ENCODE results near the gene GRM8. TPM values are rescaled to one million over a fixed set of nuclear protein-coding genes. Genes with fewer than 3 reads are reported as not detected.
"Not testable (repeated sequence)": the region's sequence is repeated elsewhere in the genome, so short reads cannot be mapped to it uniquely, and the experiment has no call there.

Gene GRM8
- total RNA-seq, 1 donor from 2014 or later: not detected

DNA sequence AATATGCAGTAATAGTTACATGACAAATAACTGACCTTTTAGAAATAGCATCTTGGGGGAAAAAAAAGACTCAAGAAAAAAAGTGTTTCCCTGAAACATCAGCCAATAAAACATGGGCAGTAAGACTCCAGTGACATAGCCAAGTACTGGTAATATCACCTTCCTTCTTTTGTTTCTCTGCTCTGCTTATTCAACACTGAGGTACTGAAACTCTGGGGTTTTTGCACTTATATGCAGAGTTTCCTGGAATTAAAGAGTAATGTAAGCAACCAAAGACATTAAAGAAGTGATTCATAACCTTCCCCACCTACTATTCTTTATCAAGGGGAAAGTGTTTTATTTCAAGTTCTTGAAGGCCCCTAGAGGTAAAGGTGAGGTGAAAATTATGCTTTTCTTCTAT, 414.5 kb downstream of the GRM8 start:
- no peak overlapping the region for H3K4me3 ChIP-seq (ENCODE audit: low read depth, low read length)
- no peak for DNase-seq (ENCODE audit: low read depth)
- TF ChIP-seq, protein P1, sequence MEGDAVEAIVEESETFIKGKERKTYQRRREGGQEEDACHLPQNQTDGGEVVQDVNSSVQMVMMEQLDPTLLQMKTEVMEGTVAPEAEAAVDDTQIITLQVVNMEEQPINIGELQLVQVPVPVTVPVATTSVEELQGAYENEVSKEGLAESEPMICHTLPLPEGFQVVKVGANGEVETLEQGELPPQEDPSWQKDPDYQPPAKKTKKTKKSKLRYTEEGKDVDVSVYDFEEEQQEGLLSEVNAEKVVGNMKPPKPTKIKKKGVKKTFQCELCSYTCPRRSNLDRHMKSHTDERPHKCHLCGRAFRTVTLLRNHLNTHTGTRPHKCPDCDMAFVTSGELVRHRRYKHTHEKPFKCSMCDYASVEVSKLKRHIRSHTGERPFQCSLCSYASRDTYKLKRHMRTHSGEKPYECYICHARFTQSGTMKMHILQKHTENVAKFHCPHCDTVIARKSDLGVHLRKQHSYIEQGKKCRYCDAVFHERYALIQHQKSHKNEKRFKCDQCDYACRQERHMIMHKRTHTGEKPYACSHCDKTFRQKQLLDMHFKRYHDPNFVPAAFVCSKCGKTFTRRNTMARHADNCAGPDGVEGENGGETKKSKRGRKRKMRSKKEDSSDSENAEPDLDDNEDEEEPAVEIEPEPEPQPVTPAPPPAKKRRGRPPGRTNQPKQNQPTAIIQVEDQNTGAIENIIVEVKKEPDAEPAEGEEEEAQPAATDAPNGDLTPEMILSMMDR (conservative IDR thresholded peaks at IDR 0.05; ENCODE audit: low read depth, low read length): no peak

DNA sequence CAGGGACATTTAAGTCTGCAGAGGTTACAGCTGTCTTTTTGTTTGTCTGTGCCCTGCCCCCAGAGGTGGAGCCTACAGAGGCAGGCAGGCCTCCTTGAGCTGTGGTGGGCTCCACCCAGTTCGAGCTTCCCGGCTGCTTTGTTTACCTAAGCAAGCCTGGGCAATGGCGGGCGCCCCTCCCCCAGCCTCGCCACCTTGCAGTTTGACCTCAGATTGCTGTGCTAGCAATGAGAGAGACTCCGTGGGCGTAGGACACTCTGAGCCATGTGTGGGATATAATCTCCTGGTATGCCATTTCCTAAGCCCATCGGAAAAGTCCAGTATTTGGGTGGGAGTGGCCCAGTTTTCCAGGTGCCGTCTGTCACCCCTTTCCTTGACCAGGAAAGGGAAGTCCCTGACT, 421.5 kb downstream of the GRM8 start:
- not testable (repeated sequence) for H3K4me3 ChIP-seq (ENCODE audit: low read depth, low read length); DNase-seq (ENCODE audit: low read depth)

DNA sequence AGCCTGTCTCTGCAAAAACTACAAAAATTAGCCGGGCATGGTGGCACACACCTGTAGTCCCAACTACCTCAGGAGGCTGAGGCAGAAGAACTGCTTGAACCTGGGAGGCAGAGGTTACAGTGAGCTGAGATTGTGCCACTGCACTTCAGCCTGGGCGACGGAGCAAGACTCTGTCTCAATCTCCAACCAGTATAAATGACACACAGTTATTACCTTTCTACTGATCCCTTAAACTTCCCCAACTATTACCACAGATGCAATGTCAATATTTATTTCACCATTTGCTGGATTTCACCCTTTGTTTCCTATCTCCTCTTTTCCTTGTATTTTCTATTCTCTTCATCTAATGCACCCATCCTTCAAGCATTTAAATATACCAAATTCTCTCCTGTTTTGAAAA, 431.8 kb downstream of the GRM8 start:
- TF ChIP-seq, protein P1 (conservative IDR thresholded peaks at IDR 0.05; ENCODE audit: low read depth, low read length): no peak
- no peak overlapping the region for H3K4me3 ChIP-seq (ENCODE audit: low read depth, low read length)
- DNase-seq (ENCODE audit: low read depth): no peak

DNA sequence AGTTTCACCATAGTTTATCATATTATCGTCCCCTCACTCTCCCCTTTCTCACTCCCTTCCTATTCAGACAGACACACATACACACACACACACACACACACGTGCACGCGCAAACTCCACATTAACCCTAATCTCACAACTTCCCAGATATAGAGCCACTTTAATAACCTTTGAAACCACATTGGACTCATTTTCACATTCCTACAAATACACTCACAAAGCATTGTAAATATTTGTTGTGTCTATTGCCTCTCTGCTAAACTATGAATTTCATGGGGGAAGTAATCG, 433.6 kb downstream of the GRM8 start:
- no peak overlapping the region for H3K4me3 ChIP-seq (ENCODE audit: low read depth, low read length)
- no peak for DNase-seq (ENCODE audit: low read depth)
- TF ChIP-seq, protein P1 (conservative IDR thresholded peaks at IDR 0.05; ENCODE audit: low read depth, low read length): no peak

DNA sequence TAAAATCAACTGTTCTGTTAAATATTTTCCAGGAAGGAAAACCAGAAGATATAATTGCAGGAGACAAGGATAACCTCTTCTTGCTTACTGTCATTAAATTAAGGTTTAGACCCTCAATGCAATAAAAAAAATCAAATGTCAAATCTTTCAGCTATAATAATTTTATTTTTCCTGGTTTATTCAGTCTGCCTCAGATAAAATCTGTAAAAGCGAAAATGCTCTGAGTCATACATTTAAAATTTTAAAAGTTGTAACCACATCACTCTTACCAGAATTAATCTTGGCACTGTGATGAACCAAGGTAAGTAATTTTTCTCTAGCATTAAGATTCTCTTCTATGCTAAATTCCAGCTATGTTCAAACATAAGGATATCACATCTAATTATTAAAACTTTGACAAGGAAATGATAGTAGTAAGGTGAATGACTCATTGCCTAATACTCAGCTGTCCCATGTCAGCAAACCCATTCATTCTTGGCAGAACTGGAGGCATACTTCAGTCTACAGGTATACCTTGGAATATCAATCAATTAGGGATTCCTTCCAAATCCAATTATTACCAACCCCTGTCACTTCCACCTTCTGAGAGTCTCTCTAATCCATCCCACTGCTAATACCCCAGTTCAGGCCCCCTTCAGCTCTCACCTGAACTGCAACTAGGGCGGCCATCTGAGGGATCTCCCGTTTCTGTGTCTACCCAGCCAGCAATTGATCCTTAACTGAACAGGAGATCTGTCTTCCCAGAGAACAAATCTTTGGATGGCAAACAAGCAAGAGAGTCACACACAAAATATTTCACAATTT, 434.1 kb downstream of the GRM8 start:
- TF ChIP-seq, protein P1 (conservative IDR thresholded peaks at IDR 0.05; ENCODE audit: low read depth, low read length): no peak
- no peak for DNase-seq (ENCODE audit: low read depth)
- H3K4me3 ChIP-seq (ENCODE audit: low read depth, low read length): no peak overlapping the region

DNA sequence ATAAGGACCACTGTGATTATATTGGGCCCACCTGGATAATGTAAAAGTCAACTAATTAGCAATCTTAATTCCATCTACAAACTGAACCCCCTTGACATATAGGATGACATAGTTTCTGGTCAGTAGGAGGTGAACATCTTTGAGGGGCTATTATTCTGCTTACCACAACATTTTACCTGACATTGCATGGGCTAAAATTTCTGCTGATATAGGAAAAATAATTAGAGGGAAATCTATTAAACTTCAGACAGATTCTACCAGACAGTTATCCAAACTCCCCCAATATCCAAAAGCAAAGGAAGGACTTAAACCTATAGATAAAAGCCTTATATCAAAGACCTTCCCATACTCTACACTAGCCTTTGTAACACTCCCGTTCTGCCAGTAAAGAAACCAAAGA, 443.6 kb downstream of the GRM8 start:
- no peak for DNase-seq (ENCODE audit: low read depth)
- no peak overlapping the region for H3K4me3 ChIP-seq (ENCODE audit: low read depth, low read length)
- TF ChIP-seq, protein P1 (conservative IDR thresholded peaks at IDR 0.05; ENCODE audit: low read depth, low read length): no peak

DNA sequence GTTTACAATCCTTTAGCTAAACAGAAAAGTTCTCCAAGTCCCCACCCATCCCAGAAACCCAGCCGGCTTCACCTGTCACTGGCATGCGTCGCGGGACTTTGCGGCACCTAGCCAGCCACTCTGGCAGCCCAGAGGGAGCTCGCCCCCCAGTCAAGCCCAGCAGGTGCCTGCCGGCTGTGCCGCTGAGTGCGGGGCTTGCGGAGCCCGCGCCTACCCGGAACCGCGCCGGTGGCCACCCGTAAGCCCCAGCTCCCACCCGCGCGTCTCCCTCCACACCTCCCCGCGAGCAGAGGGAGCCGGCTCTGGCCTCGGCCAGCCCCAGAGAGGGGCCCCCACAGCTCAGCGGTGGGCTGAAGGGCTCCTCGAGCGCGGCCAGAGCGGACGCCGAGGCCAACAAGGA, 446.1 kb downstream of the GRM8 start:
- H3K4me3 ChIP-seq (ENCODE audit: low read depth, low read length): no peak overlapping the region
- no peak for DNase-seq (ENCODE audit: low read depth)
- TF ChIP-seq, protein P1 (conservative IDR thresholded peaks at IDR 0.05; ENCODE audit: low read depth, low read length): no peak
